A549 (cell line): ENCODE data around the gene FNIP2.

Experiments used
- EP300 ChIP-seq, 2 experiments: fragments of >200 bp; sonication (Bioruptor Twin); formaldehyde crosslinking; IDR thresholded peaks; 2 replicates in 1 of 2; 3 replicates in 1 of 2; pipeline ENCODE4 v1.6.1; 2016 to 2017
- TF ChIP-seq, protein P1 (sequence below): fragments of 250-450 bp; sonication (Bioruptor Pico); IDR thresholded peaks from 2 replicates; pipeline ENCODE4 v1.5.0; 2020; ENCODE audit warnings: low read depth, mild to moderate bottlenecking, moderate library complexity
- TF ChIP-seq, protein P2 (sequence below): fragments of >200 bp; sonication (Bioruptor Twin); formaldehyde crosslinking; IDR thresholded peaks from 3 replicates; pipeline ENCODE4 v1.5.1; 2016
- TF ChIP-seq, protein P3 (sequence below): fragments of 150-350 bp; IDR thresholded peaks from 2 replicates; pipeline ENCODE4 v1.6.1; 2014; ENCODE audit warnings: low read depth, mild to moderate bottlenecking, low read length

DNA sequence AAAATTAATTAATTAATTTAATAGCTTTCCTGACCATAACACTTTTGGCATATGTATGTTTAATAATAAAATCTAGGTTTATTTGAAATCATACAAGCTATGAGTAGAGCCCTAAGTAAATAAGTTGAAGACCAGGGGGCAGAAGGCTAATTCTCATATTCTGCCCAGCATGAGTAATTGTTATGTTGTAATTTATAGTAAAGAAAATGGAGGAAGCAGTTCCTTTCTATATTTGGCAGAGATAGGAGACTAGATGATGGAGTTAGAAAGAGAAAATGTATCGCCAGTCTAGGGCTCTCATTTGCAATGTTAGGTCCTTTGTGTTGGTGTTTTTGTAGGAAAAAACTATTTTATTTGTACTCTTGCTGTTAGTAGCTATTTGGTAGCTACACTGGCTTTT lies 89.1 kb downstream of the FNIP2 start:
- TF ChIP-seq, protein P1, sequence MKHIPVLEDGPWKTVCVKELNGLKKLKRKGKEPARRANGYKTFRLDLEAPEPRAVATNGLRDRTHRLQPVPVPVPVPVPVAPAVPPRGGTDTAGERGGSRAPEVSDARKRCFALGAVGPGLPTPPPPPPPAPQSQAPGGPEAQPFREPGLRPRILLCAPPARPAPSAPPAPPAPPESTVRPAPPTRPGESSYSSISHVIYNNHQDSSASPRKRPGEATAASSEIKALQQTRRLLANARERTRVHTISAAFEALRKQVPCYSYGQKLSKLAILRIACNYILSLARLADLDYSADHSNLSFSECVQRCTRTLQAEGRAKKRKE (CRISPR knock-in tag) = no peak
- TF ChIP-seq, protein P2, sequence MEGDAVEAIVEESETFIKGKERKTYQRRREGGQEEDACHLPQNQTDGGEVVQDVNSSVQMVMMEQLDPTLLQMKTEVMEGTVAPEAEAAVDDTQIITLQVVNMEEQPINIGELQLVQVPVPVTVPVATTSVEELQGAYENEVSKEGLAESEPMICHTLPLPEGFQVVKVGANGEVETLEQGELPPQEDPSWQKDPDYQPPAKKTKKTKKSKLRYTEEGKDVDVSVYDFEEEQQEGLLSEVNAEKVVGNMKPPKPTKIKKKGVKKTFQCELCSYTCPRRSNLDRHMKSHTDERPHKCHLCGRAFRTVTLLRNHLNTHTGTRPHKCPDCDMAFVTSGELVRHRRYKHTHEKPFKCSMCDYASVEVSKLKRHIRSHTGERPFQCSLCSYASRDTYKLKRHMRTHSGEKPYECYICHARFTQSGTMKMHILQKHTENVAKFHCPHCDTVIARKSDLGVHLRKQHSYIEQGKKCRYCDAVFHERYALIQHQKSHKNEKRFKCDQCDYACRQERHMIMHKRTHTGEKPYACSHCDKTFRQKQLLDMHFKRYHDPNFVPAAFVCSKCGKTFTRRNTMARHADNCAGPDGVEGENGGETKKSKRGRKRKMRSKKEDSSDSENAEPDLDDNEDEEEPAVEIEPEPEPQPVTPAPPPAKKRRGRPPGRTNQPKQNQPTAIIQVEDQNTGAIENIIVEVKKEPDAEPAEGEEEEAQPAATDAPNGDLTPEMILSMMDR = no peak
- no peak for TF ChIP-seq EP300 (IDR thresholded peaks at IDR 0.05)
- TF ChIP-seq, protein P3, sequence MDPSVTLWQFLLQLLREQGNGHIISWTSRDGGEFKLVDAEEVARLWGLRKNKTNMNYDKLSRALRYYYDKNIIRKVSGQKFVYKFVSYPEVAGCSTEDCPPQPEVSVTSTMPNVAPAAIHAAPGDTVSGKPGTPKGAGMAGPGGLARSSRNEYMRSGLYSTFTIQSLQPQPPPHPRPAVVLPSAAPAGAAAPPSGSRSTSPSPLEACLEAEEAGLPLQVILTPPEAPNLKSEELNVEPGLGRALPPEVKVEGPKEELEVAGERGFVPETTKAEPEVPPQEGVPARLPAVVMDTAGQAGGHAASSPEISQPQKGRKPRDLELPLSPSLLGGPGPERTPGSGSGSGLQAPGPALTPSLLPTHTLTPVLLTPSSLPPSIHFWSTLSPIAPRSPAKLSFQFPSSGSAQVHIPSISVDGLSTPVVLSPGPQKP = no peak
